ENCODE data around the gene HFE. TPM values are rescaled to one million over a fixed set of nuclear protein-coding genes. Genes with fewer than 3 reads are reported as not detected.
A peak's percentile ranks its signal among the peaks of the same experiment; 100 is the strongest.
"Not testable (repeated sequence)": the region's sequence is repeated elsewhere in the genome, so short reads cannot be mapped to it uniquely, and the experiment has no call there.

The HFE gene
- total RNA-seq, 1 donor from 2014 or later, result 1.1 TPM

DNA sequence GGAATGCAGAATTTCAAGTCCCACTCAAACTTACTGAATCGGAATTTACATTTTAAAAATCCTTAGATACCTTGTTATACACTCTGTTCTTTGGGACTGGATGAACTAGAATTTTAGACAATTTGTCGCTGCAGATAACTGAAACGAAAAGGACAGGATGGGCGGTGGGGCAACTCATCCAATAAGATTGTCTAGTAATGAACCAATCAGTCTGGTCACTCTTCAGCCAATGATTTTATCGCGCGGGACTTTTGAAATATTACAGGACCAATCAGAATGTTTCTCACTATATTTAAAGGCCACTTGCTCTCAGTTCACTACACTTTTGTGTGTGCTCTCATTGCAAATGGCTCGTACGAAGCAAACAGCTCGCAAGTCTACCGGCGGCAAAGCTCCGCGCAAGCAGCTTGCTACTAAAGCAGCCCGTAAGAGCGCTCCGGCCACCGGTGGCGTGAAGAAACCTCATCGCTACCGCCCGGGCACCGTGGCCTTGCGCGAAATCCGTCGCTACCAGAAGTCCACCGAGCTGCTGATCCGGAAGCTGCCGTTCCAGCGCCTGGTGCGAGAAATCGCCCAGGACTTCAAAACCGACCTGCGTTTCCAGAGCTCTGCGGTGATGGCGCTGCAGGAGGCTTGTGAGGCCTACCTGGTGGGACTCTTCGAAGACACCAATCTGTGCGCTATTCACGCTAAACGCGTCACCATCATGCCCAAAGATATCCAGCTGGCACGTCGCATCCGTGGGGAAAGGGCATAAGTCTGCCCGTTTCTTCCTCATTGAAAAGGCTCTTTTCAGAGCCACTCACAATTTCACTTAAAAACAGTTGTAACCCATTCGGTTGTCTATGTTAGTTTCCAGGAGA lies 41.9 kb upstream of the HFE start:
- intact Hi-C loops (cut with micrococcal nuclease), result loop anchor here (1.0 to 2.0 kb wide), 2 partner anchors 10 to 52 kb away; no protein-coding TSS in a partner anchor
- ATAC-seq (ENCODE audit: low read depth) (peak; percentile 58), DNase-seq (peak; percentile 51)
- H3K4me1 Mint-ChIP-seq, result peaks cover 24% of the 10 kb centered on the region
- H3K27me3 Mint-ChIP-seq, result no peaks in the 10 kb centered on the region
- ChIA-PET CTCF (interaction anchor here (0.8 to 1.7 kb wide), 4 partner anchors 17 to 1100 kb away, joined by 3 to 7 read pairs (median 4); a partner anchor contains a TSS), POLR2A (interaction anchor here (0.6 to 8.3 kb wide), 28 partner anchors 9 to 1848 kb away, joined by 3 to 477 read pairs (median 10); partner anchors contain the start of gene HFE)
- H3K4me3 Mint-ChIP-seq, result peak overlapping the region; percentile 91
- H3K36me3 Mint-ChIP-seq (ENCODE audit: low read depth), result peaks cover 6% of the 10 kb centered on the region
- peak overlapping the region; percentile 99 for H3K27ac Mint-ChIP-seq
- TF ChIP-seq CTCF (IDR thresholded peaks at IDR 0.05), result no peak
- peaks cover 2% of the 10 kb centered on the region for H3K9me3 Mint-ChIP-seq

GRCh38 chr6:26045928-26046368 lies 41.3 kb upstream of the HFE start:
- CTCF ChIA-PET, result interaction anchor here (0.8 to 1.7 kb wide), 7 partner anchors 10 to 1099 kb away, joined by 3 to 7 read pairs (median 3); a partner anchor contains a TSS
- POLR2A ChIA-PET, result interaction anchor here (0.6 to 8.3 kb wide), 26 partner anchors 9 to 1845 kb away, joined by 3 to 477 read pairs (median 7); partner anchors contain the start of gene HFE
- DNase-seq (no peak), ATAC-seq (ENCODE audit: low read depth) (no peak)
- TF ChIP-seq CTCF (IDR thresholded peaks at IDR 0.05), result no peak
- peak overlapping the region; percentile 91 for H3K4me3 Mint-ChIP-seq
- H3K27ac Mint-ChIP-seq, result no peak overlapping the region
- H3K9me3 Mint-ChIP-seq, result peaks cover 2% of the 10 kb centered on the region
- H3K36me3 Mint-ChIP-seq (ENCODE audit: low read depth), result peaks cover 6% of the 10 kb centered on the region
- H3K27me3 Mint-ChIP-seq, result no peaks in the 10 kb centered on the region
- H3K4me1 Mint-ChIP-seq, result peaks cover 24% of the 10 kb centered on the region
- intact Hi-C loops (cut with micrococcal nuclease), result loop anchor here (1.0 to 2.0 kb wide), 2 partner anchors 9 to 53 kb away; no protein-coding TSS in a partner anchor

DNA sequence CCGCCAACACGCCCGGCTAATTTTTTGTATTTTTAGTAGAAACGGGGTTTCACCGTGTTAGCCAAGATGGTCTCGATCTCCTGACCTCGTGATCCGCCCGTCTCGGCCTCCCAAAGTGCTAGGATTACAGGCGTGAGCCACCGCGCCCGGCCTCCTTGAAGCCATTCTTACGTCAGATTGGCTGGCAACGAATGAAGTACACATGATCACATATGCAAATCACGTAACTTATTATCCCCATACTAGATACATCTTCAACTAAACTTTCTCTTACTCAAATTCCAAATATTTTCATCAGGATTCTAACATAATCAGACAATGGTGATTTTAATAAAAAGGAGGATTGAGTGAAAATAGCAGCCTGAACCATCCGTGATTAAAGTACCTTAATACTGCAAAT lies 39.9 kb upstream of the HFE start:
- H3K36me3 Mint-ChIP-seq (ENCODE audit: low read depth); H3K4me3 Mint-ChIP-seq; H3K9me3 Mint-ChIP-seq; H3K27ac Mint-ChIP-seq; intact Hi-C loops (cut with micrococcal nuclease); DNase-seq; H3K27me3 Mint-ChIP-seq; ATAC-seq (ENCODE audit: low read depth): not testable (repeated sequence)
- H3K4me1 Mint-ChIP-seq, result peaks cover 24% of the 10 kb centered on the region
- POLR2A ChIA-PET, result interaction anchor here (0.7 to 8.3 kb wide), 8 partner anchors 7 to 168 kb away, joined by 3 to 477 read pairs (median 110); a partner anchor contains a TSS
- CTCF ChIA-PET, result interaction anchor here (1.1 kb wide), 1 partner anchor 48 kb away, joined by 3 read pairs; no protein-coding TSS in a partner anchor

- no peaks in the 10 kb centered on the region for H3K27me3 Mint-ChIP-seq
- H3K9me3 Mint-ChIP-seq, result no peaks in the 10 kb centered on the region
- CTCF ChIA-PET, result no interaction called here
- DNase-seq (no peak), ATAC-seq (ENCODE audit: low read depth) (no peak)
- H3K4me1 Mint-ChIP-seq, result peaks cover 18% of the 10 kb centered on the region
- POLR2A ChIA-PET, result interaction anchor here (0.8 to 8.3 kb wide), 2 partner anchors 19 to 109 kb away, joined by 3 to 477 read pairs; a partner anchor contains a TSS
- no peak for TF ChIP-seq CTCF (IDR thresholded peaks at IDR 0.05)
- no peak overlapping the region for H3K4me3 Mint-ChIP-seq
- intact Hi-C loops (cut with micrococcal nuclease), result no loop called here
- peaks cover 6% of the 10 kb centered on the region for H3K36me3 Mint-ChIP-seq (ENCODE audit: low read depth)
- H3K27ac Mint-ChIP-seq, result no peak overlapping the region
Measured at GRCh38 chr6:26048590-26048989, 38.6 kb upstream of the HFE start.

DNA sequence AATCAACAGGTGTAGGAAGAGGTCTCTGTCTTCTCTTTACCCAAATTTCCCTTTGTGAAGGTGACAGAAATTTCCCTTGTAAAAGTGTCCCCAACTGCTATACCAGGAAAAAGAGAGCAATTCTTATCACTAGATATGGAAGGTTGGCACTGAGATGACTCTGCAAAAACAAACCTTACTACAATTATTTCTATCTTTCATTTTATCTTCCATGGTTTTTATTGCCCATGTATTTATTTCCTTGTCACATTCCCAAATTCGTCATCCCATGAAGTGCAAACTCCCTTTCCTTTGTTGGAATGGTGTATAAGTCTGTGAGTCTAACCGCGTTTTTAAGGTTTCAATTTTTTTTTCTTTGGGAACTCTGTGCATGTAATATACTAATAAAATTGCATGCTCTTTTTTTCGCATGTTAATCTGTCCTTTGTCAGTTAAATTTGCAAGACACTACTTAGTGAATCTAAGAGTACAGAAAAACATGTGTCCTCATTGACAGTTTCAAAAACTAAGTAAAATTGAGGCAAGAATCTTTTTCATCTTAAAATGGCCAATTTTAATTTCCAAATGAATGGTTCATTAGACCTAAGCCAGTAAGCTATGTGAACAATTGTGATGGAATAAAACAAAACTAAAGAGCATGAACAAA lies 35.4 kb upstream of the HFE start:
- TF ChIP-seq CTCF (IDR thresholded peaks at IDR 0.05), result no peak
- POLR2A ChIA-PET, result interaction anchor here (1.8 to 6.4 kb wide), 4 partner anchors 7 to 106 kb away, joined by 12 to 273 read pairs (median 16); a partner anchor contains a TSS
- Mint-ChIP-seq H3K27me3 (no peaks in the 10 kb centered on the region), H3K4me1 (peaks cover 13% of the 10 kb centered on the region), H3K27ac (no peak overlapping the region), H3K4me3 (no peak overlapping the region), H3K36me3 (ENCODE audit: low read depth) (peaks cover 13% of the 10 kb centered on the region), H3K9me3 (no peaks in the 10 kb centered on the region)
- DNase-seq (no peak), ATAC-seq (ENCODE audit: low read depth) (no peak)
- CTCF ChIA-PET, result interaction anchor here (0.6 kb wide), 1 partner anchor 45 kb away, joined by 3 read pairs; no protein-coding TSS in a partner anchor
- intact Hi-C loops (cut with micrococcal nuclease), result no loop called here

DNA sequence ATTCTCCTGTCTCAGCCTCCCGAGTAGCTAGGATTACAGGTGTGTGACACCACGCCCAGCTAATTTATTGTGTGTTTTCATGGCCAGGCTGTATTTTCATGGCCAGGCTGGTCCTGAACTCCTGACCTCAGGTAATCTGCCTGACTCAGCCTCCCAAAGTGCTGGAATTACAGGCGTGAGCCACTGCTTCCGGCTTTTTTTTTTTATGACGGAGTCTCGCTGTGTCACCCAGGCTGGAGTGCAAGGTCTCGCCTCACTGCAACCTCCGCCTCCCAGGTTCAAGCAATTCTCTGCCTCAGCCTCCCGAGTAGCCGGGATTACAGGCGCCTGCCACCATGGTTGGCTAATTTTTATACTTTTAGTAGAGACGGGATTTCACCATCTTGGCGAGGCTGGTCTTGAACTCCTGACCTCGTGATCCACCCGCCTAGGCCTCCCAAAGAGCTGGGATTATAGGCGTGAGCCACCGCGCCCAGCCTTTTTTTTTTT lies 34.4 kb upstream of the HFE start:
- H3K4me3 Mint-ChIP-seq; ATAC-seq (ENCODE audit: low read depth); DNase-seq; H3K27ac Mint-ChIP-seq; intact Hi-C loops (cut with micrococcal nuclease); H3K9me3 Mint-ChIP-seq; H3K27me3 Mint-ChIP-seq: not testable (repeated sequence)
- Mint-ChIP-seq H3K36me3 (ENCODE audit: low read depth) (peaks cover 13% of the 10 kb centered on the region), H3K4me1 (peaks cover 19% of the 10 kb centered on the region)
- CTCF ChIA-PET, result interaction anchor here (0.6 to 1.8 kb wide), 3 partner anchors 27 to 44 kb away, joined by 3 to 6 read pairs (median 3); no protein-coding TSS in a partner anchor
- POLR2A ChIA-PET, result interaction anchor here (0.6 to 6.4 kb wide), 8 partner anchors 8 to 1819 kb away, joined by 4 to 273 read pairs (median 8); a partner anchor contains a TSS

All from activated B cell treated with CpG ODN at 0.5 μM for 24 hours (primary cell).